Measurements from ENCODE around the gene FNBP1.

DNA sequence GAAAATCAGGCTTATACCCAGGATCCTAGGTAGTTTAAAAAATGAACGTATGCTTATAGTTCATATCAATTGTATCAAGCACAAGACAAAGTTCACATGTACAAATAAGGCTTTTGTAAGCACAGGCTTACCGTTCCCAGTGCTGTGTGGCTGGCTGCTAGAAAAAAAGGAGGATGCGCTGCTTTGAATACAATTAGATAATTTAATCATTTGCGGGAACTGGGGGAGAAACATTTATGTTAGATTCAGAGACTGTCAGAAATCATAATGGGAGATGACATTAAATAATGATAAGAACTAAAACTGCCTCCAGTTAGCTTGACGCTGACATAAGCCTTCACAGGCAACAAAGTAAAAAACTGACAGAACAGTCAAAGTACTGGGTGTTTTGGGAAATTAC lies 93.2 kb downstream of the FNBP1 start:
- TF ChIP-seq CTCF (conservative IDR thresholded peaks at IDR 0.05; ENCODE audit: low read length) (no peak), EZH2phosphoT487 (IDR thresholded peaks at IDR 0.05; ENCODE audit: borderline replicate concordance) (no peak)

All from Loucy (cell line).